Measurements from ENCODE around the gene AHNAK.
A peak's percentile ranks its signal among the peaks of the same experiment; 100 is the strongest.

Gene AHNAK

GRCh38 chr11:62573592-62574362 lies 27.2 kb upstream of the AHNAK start, which contains the start of gene EEF1G (continued):
- TF ChIP-seq, protein P1, sequence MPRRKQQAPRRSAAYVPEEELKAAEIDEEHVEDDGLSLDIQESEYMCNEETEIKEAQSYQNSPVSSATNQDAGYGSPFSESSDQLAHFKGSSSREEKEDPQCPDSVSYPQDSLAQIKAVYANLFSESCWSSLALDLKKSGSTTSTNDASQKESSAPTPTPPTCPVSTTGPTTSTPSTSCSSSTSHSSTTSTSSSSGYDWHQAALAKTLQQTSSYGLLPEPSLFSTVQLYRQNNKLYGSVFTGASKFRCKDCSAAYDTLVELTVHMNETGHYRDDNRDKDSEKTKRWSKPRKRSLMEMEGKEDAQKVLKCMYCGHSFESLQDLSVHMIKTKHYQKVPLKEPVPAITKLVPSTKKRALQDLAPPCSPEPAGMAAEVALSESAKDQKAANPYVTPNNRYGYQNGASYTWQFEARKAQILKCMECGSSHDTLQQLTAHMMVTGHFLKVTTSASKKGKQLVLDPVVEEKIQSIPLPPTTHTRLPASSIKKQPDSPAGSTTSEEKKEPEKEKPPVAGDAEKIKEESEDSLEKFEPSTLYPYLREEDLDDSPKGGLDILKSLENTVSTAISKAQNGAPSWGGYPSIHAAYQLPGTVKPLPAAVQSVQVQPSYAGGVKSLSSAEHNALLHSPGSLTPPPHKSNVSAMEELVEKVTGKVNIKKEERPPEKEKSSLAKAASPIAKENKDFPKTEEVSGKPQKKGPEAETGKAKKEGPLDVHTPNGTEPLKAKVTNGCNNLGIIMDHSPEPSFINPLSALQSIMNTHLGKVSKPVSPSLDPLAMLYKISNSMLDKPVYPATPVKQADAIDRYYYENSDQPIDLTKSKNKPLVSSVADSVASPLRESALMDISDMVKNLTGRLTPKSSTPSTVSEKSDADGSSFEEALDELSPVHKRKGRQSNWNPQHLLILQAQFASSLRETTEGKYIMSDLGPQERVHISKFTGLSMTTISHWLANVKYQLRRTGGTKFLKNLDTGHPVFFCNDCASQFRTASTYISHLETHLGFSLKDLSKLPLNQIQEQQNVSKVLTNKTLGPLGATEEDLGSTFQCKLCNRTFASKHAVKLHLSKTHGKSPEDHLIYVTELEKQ (tag by site-specific recombination; IDR thresholded peaks at IDR 0.05; ENCODE audit: borderline replicate concordance): no peak
- TF ChIP-seq FEZF1 (tag by site-specific recombination; IDR thresholded peaks at IDR 0.05) (no peak), KLF9 (tag by site-specific recombination; IDR thresholded peaks at IDR 0.05; ENCODE audit: low read depth) (peak; percentile 88), ZNF426 (tag by site-specific recombination; IDR thresholded peaks at IDR 0.05) (no peak), ZNF701 (tag by site-specific recombination; IDR thresholded peaks at IDR 0.05) (no peak), ZNF433 (tag by site-specific recombination; IDR thresholded peaks at IDR 0.05; ENCODE audit: low read depth) (no peak), ZNF423 (tag by site-specific recombination; IDR thresholded peaks at IDR 0.05) (no peak), ZNF311 (tag by site-specific recombination; IDR thresholded peaks at IDR 0.05; ENCODE audit: borderline replicate concordance) (no peak), ZNF600 (tag by site-specific recombination; IDR thresholded peaks at IDR 0.05) (no peak), ZBTB20 (tag by site-specific recombination; IDR thresholded peaks at IDR 0.05) (no peak), ZNF121 (tag by site-specific recombination; IDR thresholded peaks at IDR 0.05) (no peak), ZSCAN30 (tag by site-specific recombination; IDR thresholded peaks at IDR 0.05) (no peak), ZNF626 (tag by site-specific recombination; IDR thresholded peaks at IDR 0.05) (no peak), ZNF292 (tag by site-specific recombination; IDR thresholded peaks at IDR 0.05; ENCODE audit: borderline replicate concordance, low read depth) (no peak), KLF8 (tag by site-specific recombination; IDR thresholded peaks at IDR 0.05) (0 out of 2 replicates have a peak, but pooled peaks have one; percentile 48), ZNF133 (tag by site-specific recombination; IDR thresholded peaks at IDR 0.05) (no peak), ZNF514 (tag by site-specific recombination; IDR thresholded peaks at IDR 0.05) (no peak), ZNF555 (tag by site-specific recombination; conservative IDR thresholded peaks at IDR 0.05) (no peak), ZNF175 (tag by site-specific recombination; IDR thresholded peaks at IDR 0.05) (no peak), ZNF174 (tag by site-specific recombination; IDR thresholded peaks at IDR 0.05) (no peak), ZBTB21 (tag by site-specific recombination; IDR thresholded peaks at IDR 0.05) (peak; percentile 37; the same call in 1 of the 2 replicates), INSM2 (tag by site-specific recombination; IDR thresholded peaks at IDR 0.05) (no peak), ZNF521 (tag by site-specific recombination; IDR thresholded peaks at IDR 0.05) (no peak), ZFP41 (tag by site-specific recombination; IDR thresholded peaks at IDR 0.05; ENCODE audit: borderline replicate concordance) (no peak), PATZ1 (tag by site-specific recombination; IDR thresholded peaks at IDR 0.05) (peak; percentile 65), ZNF112 (tag by site-specific recombination; IDR thresholded peaks at IDR 0.05) (no peak), ZNF621 (tag by site-specific recombination; IDR thresholded peaks at IDR 0.05) (no peak), ZNF623 (tag by site-specific recombination; IDR thresholded peaks at IDR 0.05) (no peak; the same call in 1 of the 2 replicates), ZNF239 (tag by site-specific recombination; IDR thresholded peaks at IDR 0.05) (no peak), ZNF398 (tag by site-specific recombination; IDR thresholded peaks at IDR 0.05) (no peak)
- TF ChIP-seq, protein P2, sequence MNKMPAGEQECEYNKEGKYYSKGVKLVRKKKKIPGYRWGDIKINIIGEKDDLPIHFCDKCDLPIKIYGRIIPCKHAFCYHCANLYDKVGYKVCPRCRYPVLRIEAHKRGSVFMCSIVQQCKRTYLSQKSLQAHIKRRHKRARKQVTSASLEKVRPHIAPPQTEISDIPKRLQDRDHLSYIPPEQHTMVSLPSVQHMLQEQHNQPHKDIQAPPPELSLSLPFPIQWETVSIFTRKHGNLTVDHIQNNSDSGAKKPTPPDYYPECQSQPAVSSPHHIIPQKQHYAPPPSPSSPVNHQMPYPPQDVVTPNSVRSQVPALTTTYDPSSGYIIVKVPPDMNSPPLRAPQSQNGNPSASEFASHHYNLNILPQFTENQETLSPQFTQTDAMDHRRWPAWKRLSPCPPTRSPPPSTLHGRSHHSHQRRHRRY (tag by site-specific recombination; IDR thresholded peaks at IDR 0.05): no peak

Measured in HEK293 (cell line).